ENCODE measurements around the gene SEL1L2. TPM values are rescaled to one million over a fixed set of nuclear protein-coding genes. Genes with fewer than 3 reads are reported as not detected.

The SEL1L2 gene
- total and polyA plus RNA-seq, 9 of the 15 experiments (the other 6 are each of a cell fraction or from before 2014, with no cell fraction given): not detected

DNA sequence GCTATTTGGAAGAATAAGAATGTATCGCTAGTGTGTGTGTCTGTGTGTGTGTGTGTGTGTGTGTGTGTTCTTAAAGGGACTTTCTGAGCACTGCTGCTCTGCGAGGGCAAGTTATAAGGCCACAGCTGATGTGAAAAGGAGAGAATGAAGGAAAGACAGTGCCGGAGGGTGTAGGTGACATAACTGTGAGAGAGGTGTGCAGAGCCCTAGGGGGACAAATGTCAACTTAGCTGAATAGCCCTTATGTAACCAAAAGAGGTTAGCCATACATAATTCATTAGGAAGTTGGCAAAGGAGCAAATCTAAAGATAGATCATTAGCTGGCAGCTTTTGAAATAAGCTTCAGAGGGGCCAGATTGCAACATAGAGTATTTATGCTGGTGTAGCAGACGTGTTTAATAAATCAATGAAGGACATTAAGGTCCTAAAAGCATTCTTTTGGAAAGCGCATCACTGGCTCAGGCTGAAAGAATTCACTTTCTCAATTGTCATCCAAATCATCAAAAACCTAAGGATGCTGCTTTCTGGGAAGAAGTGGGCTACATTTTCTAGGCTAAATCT lies 124.5 kb downstream of the SEL1L2 start:
- in situ Hi-C loops (cut with MboI): no loop called here
- H3K9ac ChIP-seq (ENCODE audit: insufficient read depth in 1 of 2, low read depth in 2 of 2, low read length in 2 of 2): no peak overlapping the region
- H2AFZ ChIP-seq (ENCODE audit: low read depth, low read length): no peak overlapping the region
- H3K4me2 ChIP-seq (ENCODE audit: insufficient read depth, low read length): no peak overlapping the region
- no peak for FAIRE-seq
- no TSS peak for BruUV-seq (replicated peaks)
- no peaks in the 10 kb centered on the region for H4K20me1 ChIP-seq (replicated peaks; ENCODE audit: control insufficient read depth, insufficient read depth, low read length)
- intact Hi-C loops (cut with micrococcal nuclease): no loop called here
- no peaks in the 10 kb centered on the region for H3K9me3 ChIP-seq (replicated peaks; ENCODE audit: control insufficient read depth, insufficient read depth, low read depth, low read length)
- no peaks in the 10 kb centered on the region for H3K36me3 ChIP-seq (ENCODE audit: control insufficient read depth, insufficient read depth, low read length)
- no peaks in the 10 kb centered on the region for H3K9me1 ChIP-seq (ENCODE audit: control insufficient read depth, insufficient read depth, low read length)
- no peak for ATAC-seq
- TF ChIP-seq MYC (IDR thresholded peaks at IDR 0.05; ENCODE audit: low read depth, low read length) (no peak), MYC (CRISPR knock-in tag; IDR thresholded peaks at IDR 0.05; ENCODE audit: borderline replicate concordance, low read depth) (no peak), TSC22D4 (tag; IDR thresholded peaks at IDR 0.05) (no peak), ZNF239 (CRISPR knock-in tag; IDR thresholded peaks at IDR 0.05) (no peak)
- no peak for DNase-seq (ENCODE audit: extremely low read depth in 1 of 4, low spot score in 3 of 4)
- CTCF ChIA-PET (ENCODE audit: low intra/inter-chr PET ratio): no interaction called here
- no peak overlapping the region for H3K27ac ChIP-seq (ENCODE audit: extremely low read depth, low read depth, low read length)
- no peaks in the 10 kb centered on the region for H3K4me1 ChIP-seq (replicated peaks in 1 of 2; ENCODE audit: control insufficient read depth in 2 of 2, insufficient read depth in 2 of 2, low read length in 2 of 2)
- POLR2A ChIA-PET: no interaction called here
- 0% methylated on average over 5 of the region's 5 CpGs for WGBS (ENCODE audit: insufficient coverage, low coverage, missing lambda C conversion rate)
- no peaks in the 10 kb centered on the region for H3K27me3 ChIP-seq (ENCODE audit: control insufficient read depth in 2 of 2, insufficient read depth in 2 of 2, low read length in 2 of 2)
- no peaks in the 10 kb centered on the region for H3K79me2 ChIP-seq (ENCODE audit: control insufficient read depth, insufficient read depth, low read length)
- H3K4me3 ChIP-seq: no peak overlapping the region

- no peaks in the 10 kb centered on the region for H3K4me1 ChIP-seq (replicated peaks in 1 of 2; ENCODE audit: control insufficient read depth in 2 of 2, insufficient read depth in 2 of 2, low read length in 2 of 2)
- H2AFZ ChIP-seq (ENCODE audit: low read depth, low read length): no peak overlapping the region
- H3K36me3 ChIP-seq (ENCODE audit: control insufficient read depth, insufficient read depth, low read length): no peaks in the 10 kb centered on the region
- no peaks in the 10 kb centered on the region for H3K9me3 ChIP-seq (replicated peaks; ENCODE audit: control insufficient read depth, insufficient read depth, low read depth, low read length)
- in situ Hi-C loops (cut with MboI) (no loop called here), intact Hi-C loops (cut with micrococcal nuclease) (no loop called here)
- no peaks in the 10 kb centered on the region for H4K20me1 ChIP-seq (replicated peaks; ENCODE audit: control insufficient read depth, insufficient read depth, low read length)
- no peak overlapping the region for H3K27ac ChIP-seq (ENCODE audit: extremely low read depth, low read depth, low read length)
- H3K9ac ChIP-seq (ENCODE audit: insufficient read depth in 1 of 2, low read depth in 2 of 2, low read length in 2 of 2): no peak overlapping the region
- POLR2A ChIA-PET: no interaction called here
- H3K27me3 ChIP-seq (ENCODE audit: control insufficient read depth in 2 of 2, insufficient read depth in 2 of 2, low read length in 2 of 2): peaks cover 0 to 2% of the 10 kb centered on the region in 2 experiments; a peak in 1 of 5 replicates
- no TSS peak for BruUV-seq (replicated peaks)
- ATAC-seq (no peak), FAIRE-seq (no peak), DNase-seq (ENCODE audit: extremely low read depth in 1 of 4, low spot score in 3 of 4) (no peak)
- H3K9me1 ChIP-seq (ENCODE audit: control insufficient read depth, insufficient read depth, low read length): no peaks in the 10 kb centered on the region
- no peak overlapping the region for H3K4me3 ChIP-seq
- no peak overlapping the region for H3K4me2 ChIP-seq (ENCODE audit: insufficient read depth, low read length)
- CTCF ChIA-PET (ENCODE audit: low intra/inter-chr PET ratio): no interaction called here
- no peaks in the 10 kb centered on the region for H3K79me2 ChIP-seq (ENCODE audit: control insufficient read depth, insufficient read depth, low read length)
- TF ChIP-seq, protein P1, sequence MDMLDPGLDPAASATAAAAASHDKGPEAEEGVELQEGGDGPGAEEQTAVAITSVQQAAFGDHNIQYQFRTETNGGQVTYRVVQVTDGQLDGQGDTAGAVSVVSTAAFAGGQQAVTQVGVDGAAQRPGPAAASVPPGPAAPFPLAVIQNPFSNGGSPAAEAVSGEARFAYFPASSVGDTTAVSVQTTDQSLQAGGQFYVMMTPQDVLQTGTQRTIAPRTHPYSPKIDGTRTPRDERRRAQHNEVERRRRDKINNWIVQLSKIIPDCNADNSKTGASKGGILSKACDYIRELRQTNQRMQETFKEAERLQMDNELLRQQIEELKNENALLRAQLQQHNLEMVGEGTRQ (CRISPR knock-in tag; IDR thresholded peaks at IDR 0.05): no peak
- TF ChIP-seq EP300 (IDR thresholded peaks at IDR 0.05; ENCODE audit: low read length): no peak
- TF ChIP-seq ZNF143 (CRISPR knock-in tag; IDR thresholded peaks at IDR 0.05): no peak
- no peak for TF ChIP-seq ETS2 (tag; IDR thresholded peaks at IDR 0.05; ENCODE audit: borderline replicate concordance, poor library complexity, severe bottlenecking)
- TF ChIP-seq HNRNPLL (IDR thresholded peaks at IDR 0.05; ENCODE audit: low read depth, low read length, poor library complexity, severe bottlenecking): no peak
- TF ChIP-seq SIN3A (IDR thresholded peaks at IDR 0.05; ENCODE audit: borderline replicate concordance in 2 of 2, control insufficient read depth in 1 of 2, low read depth in 2 of 2, low read length in 2 of 2): no peak
- no peak for TF ChIP-seq ZNF778 (CRISPR knock-in tag; IDR thresholded peaks at IDR 0.05)
- WGBS (ENCODE audit: insufficient coverage, low coverage, missing lambda C conversion rate): 0% methylated on average over 2 of the region's 2 CpGs
Measured at GRCh38 chr20:13865156-13865555, 125.3 kb downstream of the SEL1L2 start.

Data from K562 (cell line).